Vagina (tissue), 2 donors: ENCODE results near the gene CD180.

Source experiments
- POLR2A ChIP-seq, 2 donors: fragments of 450-650 bp; IDR thresholded peaks; one replicate each; pipeline ENCODE4 v1.6.1; 2017; ENCODE audit warnings: antibody characterized with exemption in 2 of 2, mild to moderate bottlenecking in 2 of 2, moderate library complexity in 2 of 2
- POLR2AphosphoS5 ChIP-seq, 2 donors: sonication (generic); formaldehyde crosslinking; IDR thresholded peaks; one replicate each; pipeline ENCODE4 v1.9.0; 2017; ENCODE audit warnings: antibody characterized with exemption in 2 of 2, mild to moderate bottlenecking in 2 of 2, low read depth in 1 of 2; ENCODE audit not compliant: insufficient read depth in 1 of 2
- TF ChIP-seq, protein P1 (sequence below), 3 experiments: fragments of 450-650 bp in 2 of 3; fragments of 200-600 bp in 1 of 3; sonication (generic) in 1 of 3; IDR thresholded peaks; one replicate each; pipeline ENCODE4 v1.5.1; 2017 to 2019; ENCODE audit warnings: antibody characterized with exemption in 3 of 3, mild to moderate bottlenecking in 2 of 3, moderate library complexity in 2 of 3

DNA sequence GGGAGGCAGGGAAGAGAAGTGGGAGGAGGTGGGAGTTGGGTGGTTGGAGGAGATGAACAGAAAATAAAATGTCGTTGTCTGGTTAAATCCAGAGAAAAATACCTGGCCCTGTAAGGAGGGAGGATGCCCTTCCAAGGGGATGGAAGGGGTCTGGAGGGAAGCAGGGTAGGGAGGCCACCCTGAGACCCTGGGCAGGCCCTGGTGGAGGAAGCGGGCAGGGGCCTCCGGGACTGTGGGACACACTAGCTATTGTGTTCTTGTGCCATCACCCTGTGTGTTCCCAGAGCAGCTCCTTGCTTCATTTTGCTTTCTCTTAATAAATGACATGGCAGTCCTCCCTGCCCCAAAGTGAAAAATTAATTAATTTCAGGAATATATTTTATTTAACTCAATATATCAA, 11.8 kb upstream of the CD180 start:
- TF ChIP-seq, protein P1, sequence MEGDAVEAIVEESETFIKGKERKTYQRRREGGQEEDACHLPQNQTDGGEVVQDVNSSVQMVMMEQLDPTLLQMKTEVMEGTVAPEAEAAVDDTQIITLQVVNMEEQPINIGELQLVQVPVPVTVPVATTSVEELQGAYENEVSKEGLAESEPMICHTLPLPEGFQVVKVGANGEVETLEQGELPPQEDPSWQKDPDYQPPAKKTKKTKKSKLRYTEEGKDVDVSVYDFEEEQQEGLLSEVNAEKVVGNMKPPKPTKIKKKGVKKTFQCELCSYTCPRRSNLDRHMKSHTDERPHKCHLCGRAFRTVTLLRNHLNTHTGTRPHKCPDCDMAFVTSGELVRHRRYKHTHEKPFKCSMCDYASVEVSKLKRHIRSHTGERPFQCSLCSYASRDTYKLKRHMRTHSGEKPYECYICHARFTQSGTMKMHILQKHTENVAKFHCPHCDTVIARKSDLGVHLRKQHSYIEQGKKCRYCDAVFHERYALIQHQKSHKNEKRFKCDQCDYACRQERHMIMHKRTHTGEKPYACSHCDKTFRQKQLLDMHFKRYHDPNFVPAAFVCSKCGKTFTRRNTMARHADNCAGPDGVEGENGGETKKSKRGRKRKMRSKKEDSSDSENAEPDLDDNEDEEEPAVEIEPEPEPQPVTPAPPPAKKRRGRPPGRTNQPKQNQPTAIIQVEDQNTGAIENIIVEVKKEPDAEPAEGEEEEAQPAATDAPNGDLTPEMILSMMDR (IDR thresholded peaks at IDR 0.05), result no peak
- no peak for TF ChIP-seq POLR2AphosphoS5 (IDR thresholded peaks at IDR 0.05; ENCODE audit: insufficient read depth in 1 of 2, low read depth in 1 of 2)
- no peak for TF ChIP-seq POLR2A (IDR thresholded peaks at IDR 0.05)
